PFSK-1 (cell line): ENCODE data around the gene KCNQ1.

Experiments
- FOXP2 ChIP-seq: optimal IDR thresholded peaks from 2 replicates; pipeline ENCODE3; 2011; ENCODE audit warnings: borderline replicate concordance, control low read depth, inconsistent platforms; ENCODE audit not compliant: insufficient read depth; ENCODE audit errors: extremely low read length, extremely low read depth
- POLR2AphosphoS5 ChIP-seq: IDR thresholded peaks from 2 replicates; pipeline ENCODE4 v1.6.1; 2012; ENCODE audit warnings: low read depth, mild to moderate bottlenecking, control low read depth, low read length, moderate library complexity
- REST ChIP-seq, 2 experiments: IDR thresholded peaks; 2 replicates each; pipeline versions ENCODE4 v1.6.1 to v1.8.0; 2011 to 2012; ENCODE audit warnings: low read depth in 2 of 2, low read length in 2 of 2, control low read depth in 1 of 2, inconsistent platforms in 1 of 2, mild to moderate bottlenecking in 1 of 2, moderate library complexity in 1 of 2; ENCODE audit not compliant: insufficient read depth in 1 of 2
- SIN3A ChIP-seq: IDR thresholded peaks from 2 replicates; pipeline ENCODE4 v1.6.1; 2012; ENCODE audit warnings: mild to moderate bottlenecking, low read length, moderate library complexity, borderline replicate concordance; ENCODE audit not compliant: insufficient read depth
- TAF1 ChIP-seq: IDR thresholded peaks from 2 replicates; pipeline ENCODE4 v1.6.1; 2012; ENCODE audit warnings: low read length, control low read depth, borderline replicate concordance; ENCODE audit not compliant: insufficient read depth

The KCNQ1 gene

GRCh38 chr11:2432171-2432621 lies 12.6 kb upstream of the KCNQ1 start:
- TF ChIP-seq TAF1, result no peak
- TF ChIP-seq SIN3A, result no peak
- no peak for TF ChIP-seq FOXP2
- TF ChIP-seq REST (IDR thresholded peaks at IDR 0.05; ENCODE audit: insufficient read depth in 1 of 2, low read depth in 2 of 2, low read length in 2 of 2), result no peak
- no peak for TF ChIP-seq POLR2AphosphoS5

- TF ChIP-seq REST (IDR thresholded peaks at IDR 0.05; ENCODE audit: insufficient read depth in 1 of 2, low read depth in 2 of 2, low read length in 2 of 2) (no peak), POLR2AphosphoS5 (no peak), FOXP2 (no peak), TAF1 (no peak), SIN3A (no peak)
Measured at GRCh38 chr11:2432628-2433071, 12.2 kb upstream of the KCNQ1 start.

GRCh38 chr11:2433106-2433925 lies 11.5 kb upstream of the KCNQ1 start:
- TF ChIP-seq REST (IDR thresholded peaks at IDR 0.05; ENCODE audit: insufficient read depth in 1 of 2, low read depth in 2 of 2, low read length in 2 of 2), result no peak
- TF ChIP-seq SIN3A, result no peak
- no peak for TF ChIP-seq FOXP2
- no peak for TF ChIP-seq TAF1
- no peak for TF ChIP-seq POLR2AphosphoS5

- TF ChIP-seq TAF1 (no peak), FOXP2 (no peak), REST (IDR thresholded peaks at IDR 0.05; ENCODE audit: insufficient read depth in 1 of 2, low read depth in 2 of 2, low read length in 2 of 2) (no peak), SIN3A (no peak), POLR2AphosphoS5 (no peak)
Measured at GRCh38 chr11:2434008-2434407, 10.8 kb upstream of the KCNQ1 start.
